Measurements from ENCODE around the gene TSPAN4.

- TF ChIP-seq CTCF (IDR thresholded peaks at IDR 0.05), result no peak
- no peak for TF ChIP-seq EZH2 (IDR thresholded peaks at IDR 0.05; ENCODE audit: borderline replicate concordance, insufficient read depth, low read depth, low read length, poor library complexity, severe bottlenecking)
Observed at GRCh38 chr11:821512-822371, 20.9 kb upstream of the TSPAN4 start.
